ENCODE results near the gene C2CD2L.
"Not testable (repeated sequence)": the region's sequence is repeated elsewhere in the genome, so short reads cannot be mapped to it uniquely, and the experiment has no call there.

Gene C2CD2L

GRCh38 chr11:119152043-119152442 is 44.9 kb downstream of the C2CD2L start:
- no peak for DNase-seq (ENCODE audit: low spot score)

GRCh38 chr11:119152604-119153003 is 45.5 kb downstream of the C2CD2L start:
- DNase-seq (ENCODE audit: low spot score) = no peak

GRCh38 chr11:119153049-119153818 is 46.1 kb downstream of the C2CD2L start:
- no peak for DNase-seq (ENCODE audit: low spot score)

GRCh38 chr11:119154178-119154577 is 47.0 kb downstream of the C2CD2L start:
- no peak for DNase-seq (ENCODE audit: low spot score)

- DNase-seq (ENCODE audit: low spot score) = no peak
Measured at GRCh38 chr11:119155733-119156492, 48.8 kb downstream of the C2CD2L start.

- DNase-seq (ENCODE audit: low spot score) = no peak
Measured at GRCh38 chr11:119156496-119156895, 49.4 kb downstream of the C2CD2L start.

- no peak for DNase-seq (ENCODE audit: low spot score)
Measured at GRCh38 chr11:119157063-119157462, 49.9 kb downstream of the C2CD2L start.

GRCh38 chr11:119158467-119158866 is 51.3 kb downstream of the C2CD2L start:
- DNase-seq (ENCODE audit: low spot score) = no peak

- DNase-seq (ENCODE audit: low spot score) = no peak
Measured at GRCh38 chr11:119160151-119160550, 53.0 kb downstream of the C2CD2L start.

- no peak for DNase-seq (ENCODE audit: low spot score)
Measured at GRCh38 chr11:119161871-119162270, 54.7 kb downstream of the C2CD2L start.

GRCh38 chr11:119166368-119167076 is 59.4 kb downstream of the C2CD2L start:
- DNase-seq (ENCODE audit: low spot score) = peak; percentile 64

- not testable (repeated sequence) for DNase-seq (ENCODE audit: low spot score)
Measured at GRCh38 chr11:119167077-119167458, 59.9 kb downstream of the C2CD2L start.

GRCh38 chr11:119167933-119168332 is 60.8 kb downstream of the C2CD2L start:
- no peak for DNase-seq (ENCODE audit: low spot score)

Data from cerebellar cortex (tissue), 1 donor.